GM21423 (cell line): ENCODE data around the gene SLC39A8.

Experiments used
- ATAC-seq: cut with Tn5 transposase; IDR thresholded peaks from one replicate; pipeline ENCODE4 v1.9.1; 2021; ENCODE audit warnings: mild to moderate bottlenecking, moderate library complexity; ENCODE audit not compliant: unreplicated experiment

The SLC39A8 gene

GRCh38 chr4:102342404-102343074 lies 2.7 kb downstream of the SLC39A8 start:
- ATAC-seq, result no peak

- no peak for ATAC-seq
Observed at GRCh38 chr4:102341201-102341600, 4.1 kb downstream of the SLC39A8 start.

- ATAC-seq, result no peak
Observed at GRCh38 chr4:102339018-102339417, 6.3 kb downstream of the SLC39A8 start.

- no peak for ATAC-seq
Observed at GRCh38 chr4:102338405-102338804, 6.9 kb downstream of the SLC39A8 start.

GRCh38 chr4:102335616-102336015 lies 9.7 kb downstream of the SLC39A8 start:
- no peak for ATAC-seq

GRCh38 chr4:102334624-102335023 lies 10.7 kb downstream of the SLC39A8 start:
- no peak for ATAC-seq

GRCh38 chr4:102333787-102334186 lies 11.5 kb downstream of the SLC39A8 start:
- ATAC-seq, result no peak

GRCh38 chr4:102328045-102328444 lies 17.2 kb downstream of the SLC39A8 start:
- ATAC-seq, result no peak

GRCh38 chr4:102326951-102327350 lies 18.3 kb downstream of the SLC39A8 start:
- no peak for ATAC-seq

- no peak for ATAC-seq
Observed at GRCh38 chr4:102324730-102325129, 20.6 kb downstream of the SLC39A8 start.

- no peak for ATAC-seq
Observed at GRCh38 chr4:102322736-102323135, 22.5 kb downstream of the SLC39A8 start.

GRCh38 chr4:102321260-102321995 lies 23.9 kb downstream of the SLC39A8 start:
- ATAC-seq, result peak; percentile 97

GRCh38 chr4:102319594-102319993 lies 25.7 kb downstream of the SLC39A8 start:
- no peak for ATAC-seq

GRCh38 chr4:102318526-102318925 lies 26.8 kb downstream of the SLC39A8 start:
- no peak for ATAC-seq

GRCh38 chr4:102318105-102318504 lies 27.2 kb downstream of the SLC39A8 start:
- no peak for ATAC-seq

GRCh38 chr4:102317459-102317858 lies 27.8 kb downstream of the SLC39A8 start:
- no peak for ATAC-seq

- no peak for ATAC-seq
Observed at GRCh38 chr4:102316585-102316984, 28.7 kb downstream of the SLC39A8 start.

GRCh38 chr4:102315532-102315931 lies 29.8 kb downstream of the SLC39A8 start:
- no peak for ATAC-seq

- peak; percentile 44 for ATAC-seq
Observed at GRCh38 chr4:102312417-102312816, 32.9 kb downstream of the SLC39A8 start.

GRCh38 chr4:102311912-102312311 lies 33.4 kb downstream of the SLC39A8 start:
- ATAC-seq, result no peak

GRCh38 chr4:102311407-102311806 lies 33.9 kb downstream of the SLC39A8 start:
- ATAC-seq, result no peak

- ATAC-seq, result no peak
Observed at GRCh38 chr4:102308032-102308799, 37.1 kb downstream of the SLC39A8 start.
